Measurements from ENCODE around the gene PLN.

DNA sequence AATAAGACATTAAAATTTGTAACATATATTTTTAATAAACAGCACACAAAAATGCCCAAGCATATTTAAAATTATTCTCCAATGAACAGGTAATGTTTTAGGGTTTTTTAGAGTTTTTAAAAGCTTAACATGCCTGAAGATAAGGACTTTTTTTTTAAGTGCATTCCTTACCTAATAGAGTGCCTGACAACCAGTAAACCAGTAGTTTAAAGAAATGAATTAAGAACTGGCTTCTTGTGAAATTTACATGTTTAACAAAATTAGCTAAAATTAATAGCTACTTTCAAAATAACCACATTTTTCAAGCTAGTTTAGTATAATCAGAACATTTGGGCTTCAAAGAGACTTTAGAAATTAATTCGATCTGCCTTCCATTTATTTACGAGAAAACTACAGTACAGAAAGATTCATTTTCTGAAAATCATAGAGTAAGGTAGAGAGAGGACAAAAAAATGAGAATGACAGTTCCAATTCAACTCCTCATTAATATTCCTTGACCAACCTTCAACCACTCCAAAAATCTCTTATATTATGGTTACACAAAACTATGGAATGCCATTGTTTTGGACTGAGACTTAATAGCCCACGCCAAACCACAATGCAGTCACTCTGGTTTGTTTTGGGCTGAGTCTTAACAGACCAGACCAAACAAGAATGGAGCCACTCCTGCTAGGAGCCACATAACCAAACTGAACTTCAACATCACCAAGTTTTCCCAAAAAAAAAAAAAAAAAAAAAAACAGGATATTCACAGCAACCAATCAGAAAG is 5.7 kb upstream of the PLN start:
- TF ChIP-seq CTCF (IDR thresholded peaks at IDR 0.05) (no peak), EP300 (IDR thresholded peaks at IDR 0.05) (no peak)

Data from tibial nerve (tissue), 4 donors.